GM12873 (cell line): Measurements from ENCODE around the gene ABTB2.

ENCODE experiments used
- TF ChIP-seq, protein P1 (sequence below): IDR thresholded peaks from 2 replicates; pipeline ENCODE4 v1.5.1; 2012; ENCODE audit warnings: low read depth, mild to moderate bottlenecking, moderate library complexity, low read length, control low read depth; ENCODE audit not compliant: insufficient read depth; ENCODE audit errors: missing control alignments

ABTB2 gene

GRCh38 chr11:34235591-34236071 is 122.2 kb downstream of the ABTB2 start:
- TF ChIP-seq, protein P1, sequence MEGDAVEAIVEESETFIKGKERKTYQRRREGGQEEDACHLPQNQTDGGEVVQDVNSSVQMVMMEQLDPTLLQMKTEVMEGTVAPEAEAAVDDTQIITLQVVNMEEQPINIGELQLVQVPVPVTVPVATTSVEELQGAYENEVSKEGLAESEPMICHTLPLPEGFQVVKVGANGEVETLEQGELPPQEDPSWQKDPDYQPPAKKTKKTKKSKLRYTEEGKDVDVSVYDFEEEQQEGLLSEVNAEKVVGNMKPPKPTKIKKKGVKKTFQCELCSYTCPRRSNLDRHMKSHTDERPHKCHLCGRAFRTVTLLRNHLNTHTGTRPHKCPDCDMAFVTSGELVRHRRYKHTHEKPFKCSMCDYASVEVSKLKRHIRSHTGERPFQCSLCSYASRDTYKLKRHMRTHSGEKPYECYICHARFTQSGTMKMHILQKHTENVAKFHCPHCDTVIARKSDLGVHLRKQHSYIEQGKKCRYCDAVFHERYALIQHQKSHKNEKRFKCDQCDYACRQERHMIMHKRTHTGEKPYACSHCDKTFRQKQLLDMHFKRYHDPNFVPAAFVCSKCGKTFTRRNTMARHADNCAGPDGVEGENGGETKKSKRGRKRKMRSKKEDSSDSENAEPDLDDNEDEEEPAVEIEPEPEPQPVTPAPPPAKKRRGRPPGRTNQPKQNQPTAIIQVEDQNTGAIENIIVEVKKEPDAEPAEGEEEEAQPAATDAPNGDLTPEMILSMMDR: no peak

DNA sequence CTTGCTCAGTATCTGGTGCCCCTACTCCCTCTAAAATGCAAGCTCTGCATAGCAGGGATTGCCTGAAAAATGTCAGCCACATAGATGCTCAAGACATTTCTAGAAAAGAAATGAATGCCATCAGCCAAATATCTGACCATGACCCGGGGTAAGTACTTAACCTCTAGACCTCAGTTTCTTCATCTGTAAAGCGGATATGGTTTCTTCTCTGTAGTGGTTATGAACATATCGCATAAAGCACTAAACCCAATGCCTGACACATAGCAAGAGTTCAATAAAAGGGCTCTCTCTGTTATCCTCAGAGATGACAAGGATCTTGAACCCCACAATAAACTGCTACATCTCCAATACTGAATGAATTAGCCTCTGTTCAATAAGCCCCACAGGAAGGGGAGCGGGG is 122.6 kb downstream of the ABTB2 start:
- TF ChIP-seq, protein P1: no peak

DNA sequence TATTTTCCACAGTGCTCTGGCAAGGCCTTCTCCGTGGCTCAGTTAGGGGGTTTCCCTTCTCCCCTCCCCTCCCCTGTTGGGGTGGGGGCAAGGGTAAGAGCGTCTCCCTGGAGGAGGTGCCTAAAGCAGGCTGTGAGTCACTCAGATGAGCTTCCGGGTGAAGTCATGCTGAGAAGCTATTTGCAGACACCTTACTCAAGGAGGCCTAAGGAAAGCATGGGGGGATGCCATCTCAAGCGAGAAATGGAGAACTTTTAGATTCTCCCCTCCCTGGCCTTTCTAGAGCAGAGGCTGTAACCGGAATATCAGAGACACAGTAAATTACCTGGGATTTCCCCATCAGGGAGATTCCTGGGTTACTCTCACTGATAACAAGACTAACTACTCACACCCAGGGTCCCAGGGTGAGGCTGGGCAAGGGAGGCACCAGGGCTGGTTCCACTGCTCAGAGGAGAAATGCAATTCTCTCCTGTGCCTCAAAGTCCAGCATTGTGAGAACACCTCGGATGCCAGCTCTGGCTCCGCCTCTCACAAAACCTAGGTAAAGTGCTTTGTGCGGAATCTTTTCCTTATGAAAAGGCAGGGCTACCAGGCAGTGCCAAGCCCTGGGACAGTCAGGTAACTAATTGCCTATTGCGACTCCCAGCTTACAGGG is 123.6 kb downstream of the ABTB2 start:
- TF ChIP-seq, protein P1: no peak

GRCh38 chr11:34233215-34233614 is 124.6 kb downstream of the ABTB2 start:
- TF ChIP-seq, protein P1: no peak

GRCh38 chr11:34232807-34233206 is 125.0 kb downstream of the ABTB2 start:
- TF ChIP-seq, protein P1: no peak

GRCh38 chr11:34226210-34226609 is 131.6 kb downstream of the ABTB2 start:
- TF ChIP-seq, protein P1: no peak

DNA sequence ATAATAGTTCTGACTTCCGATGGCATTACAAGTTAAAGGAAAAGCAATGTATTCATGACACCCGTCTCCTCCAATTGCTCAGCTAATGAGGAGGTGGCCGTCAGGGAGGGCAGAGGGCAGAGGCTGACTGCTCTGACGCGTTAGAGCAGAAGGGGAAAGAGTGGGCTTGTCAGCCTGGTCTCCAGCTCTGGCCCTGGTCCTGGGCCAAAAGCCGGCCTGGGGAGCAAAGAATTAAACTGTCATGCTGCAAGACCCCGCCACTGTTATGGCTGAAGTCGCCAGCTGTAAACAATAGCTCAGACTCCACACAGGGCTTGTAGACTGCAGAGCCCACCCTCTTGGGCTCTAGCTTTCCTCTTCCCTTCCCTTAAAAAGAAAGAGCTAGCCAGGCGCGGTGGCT is 132.7 kb downstream of the ABTB2 start:
- TF ChIP-seq, protein P1: no peak
